CD1c-positive myeloid dendritic cell (primary cell): ENCODE results near the gene SYTL1.
A peak's percentile ranks its signal among the peaks of the same experiment; 100 is the strongest.

ENCODE experiments used
- DNase-seq: peaks from one replicate; pipeline ENCODE4 v3.0.0-alpha.2; 2016; ENCODE audit errors: extremely low spot score

SYTL1 gene

GRCh38 chr1:27318136-27318535 lies 23.7 kb upstream of the SYTL1 start:
- no peak for DNase-seq

GRCh38 chr1:27318596-27318995 lies 23.2 kb upstream of the SYTL1 start:
- DNase-seq: no peak

- DNase-seq: peak; percentile 99
Observed at GRCh38 chr1:27321813-27322568, 19.8 kb upstream of the SYTL1 start, which contains the start of gene TMEM222. TMEM222 (plus strand) TSS chr1:27322163; CDS start chr1:27322198, 35 bp downstream.

- DNase-seq: no peak
Observed at GRCh38 chr1:27322569-27323240, 19.1 kb upstream of the SYTL1 start.

- no peak for DNase-seq
Observed at GRCh38 chr1:27325286-27325685, 16.5 kb upstream of the SYTL1 start.

DNA sequence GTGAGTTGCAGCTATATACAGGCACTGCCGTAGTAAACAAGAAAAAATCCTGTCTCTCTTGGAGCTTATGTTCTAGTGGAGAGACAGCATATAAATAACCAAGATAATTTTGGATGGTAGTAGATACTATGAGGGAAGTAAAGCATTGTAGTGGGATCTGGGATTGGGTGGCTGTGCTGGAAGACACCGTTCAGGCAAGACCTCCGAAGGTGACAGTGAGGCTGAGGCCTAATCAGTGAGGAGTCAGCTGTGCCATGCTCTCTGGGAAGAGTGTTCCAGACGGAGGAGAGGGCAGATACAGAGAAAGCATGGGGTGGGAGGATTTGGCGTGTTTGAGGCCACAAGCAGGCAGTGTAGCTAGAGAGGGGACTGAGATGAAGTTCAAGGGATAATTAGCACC lies 13.9 kb upstream of the SYTL1 start:
- DNase-seq: no peak

GRCh38 chr1:27330786-27331185 lies 11.0 kb upstream of the SYTL1 start:
- no peak for DNase-seq

DNA sequence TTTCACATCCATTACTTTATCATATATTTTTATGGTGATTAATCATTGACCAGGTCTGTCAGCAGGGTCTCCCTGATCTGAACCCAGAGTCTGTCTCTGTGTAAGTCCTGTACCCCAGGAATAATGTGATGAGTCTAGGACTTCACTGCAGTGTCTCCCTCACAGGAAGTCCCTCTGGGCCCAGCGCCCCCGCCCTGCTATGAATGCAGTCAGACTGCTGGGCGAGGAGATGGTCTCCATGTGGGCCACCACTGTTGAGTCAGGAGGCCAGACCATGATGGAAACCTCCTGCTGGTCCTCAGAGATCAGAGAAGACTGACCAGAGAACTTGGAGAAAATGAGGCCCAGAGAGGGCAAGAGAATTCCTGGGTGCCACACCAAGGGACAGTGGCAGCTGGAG lies 10.4 kb upstream of the SYTL1 start:
- no peak for DNase-seq

- DNase-seq: no peak
Observed at GRCh38 chr1:27331922-27332321, 9.9 kb upstream of the SYTL1 start.

DNA sequence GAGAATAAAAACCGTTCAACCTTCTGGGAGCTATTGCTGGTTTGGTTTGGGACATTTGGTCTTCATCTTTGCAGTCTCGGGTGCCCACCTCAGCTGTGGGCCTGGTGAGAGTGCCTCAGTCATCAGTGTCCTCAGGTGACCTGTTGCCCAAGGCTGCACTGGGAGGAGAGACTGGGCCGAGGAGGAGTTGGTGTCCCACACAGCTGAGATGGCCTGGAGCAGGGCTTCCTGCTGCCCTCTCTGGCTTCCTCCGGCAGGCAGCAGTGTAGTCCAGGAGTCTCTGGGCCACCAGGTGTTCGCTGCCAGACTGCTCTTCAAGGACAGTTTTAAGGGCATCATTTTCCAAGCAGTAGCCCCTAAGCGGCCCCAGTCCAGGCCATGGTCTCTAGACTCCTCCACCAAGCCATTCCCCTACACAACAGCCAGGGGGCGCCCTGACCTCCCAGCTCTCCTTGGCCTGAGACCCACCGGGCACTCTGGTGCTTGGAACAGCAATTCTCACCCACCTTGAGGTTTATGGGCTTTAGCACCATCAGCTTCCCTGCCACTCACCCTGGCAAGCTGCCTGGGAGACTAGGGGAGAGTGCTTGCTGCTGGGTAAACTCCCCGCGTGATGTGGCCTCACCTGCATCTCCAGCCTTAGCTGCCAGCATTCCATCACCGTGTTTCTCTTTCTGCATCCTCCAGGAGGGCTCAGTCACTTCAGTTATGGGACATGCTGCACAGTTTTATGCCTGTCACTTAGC lies 9.1 kb upstream of the SYTL1 start:
- peak; percentile 56 for DNase-seq

DNA sequence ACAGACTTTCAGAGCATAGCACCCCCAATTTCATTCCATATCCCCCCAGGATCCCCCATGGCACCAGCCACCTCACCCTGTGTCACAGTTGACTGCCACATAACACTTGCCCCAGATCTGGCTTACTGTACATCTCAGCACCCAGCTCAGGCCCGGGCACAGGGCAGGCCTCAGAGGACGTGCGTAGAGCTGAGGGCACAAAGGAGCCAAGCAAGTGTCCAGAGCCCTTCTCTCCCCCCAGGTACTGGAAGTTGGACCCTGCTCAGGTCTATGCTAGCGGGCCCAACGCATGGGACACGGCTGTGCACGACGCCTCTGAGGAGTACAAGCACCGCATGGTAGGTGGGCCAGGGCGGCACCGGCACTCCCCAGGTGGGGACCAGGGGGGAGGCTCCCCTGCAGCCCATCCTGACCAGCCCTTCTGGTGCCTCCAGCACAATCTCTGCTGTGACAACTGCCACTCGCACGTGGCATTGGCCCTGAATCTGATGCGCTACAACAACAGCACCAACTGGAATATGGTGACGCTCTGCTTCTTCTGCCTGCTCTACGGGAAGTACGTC lies 8.0 kb upstream of the SYTL1 start:
- DNase-seq: no peak

GRCh38 chr1:27335506-27336422 lies 6.1 kb upstream of the SYTL1 start:
- no peak for DNase-seq

- no peak for DNase-seq
Observed at GRCh38 chr1:27336756-27337155, 5.1 kb upstream of the SYTL1 start.

- no peak for DNase-seq
Observed at GRCh38 chr1:27338751-27339150, 3.1 kb upstream of the SYTL1 start.

DNA sequence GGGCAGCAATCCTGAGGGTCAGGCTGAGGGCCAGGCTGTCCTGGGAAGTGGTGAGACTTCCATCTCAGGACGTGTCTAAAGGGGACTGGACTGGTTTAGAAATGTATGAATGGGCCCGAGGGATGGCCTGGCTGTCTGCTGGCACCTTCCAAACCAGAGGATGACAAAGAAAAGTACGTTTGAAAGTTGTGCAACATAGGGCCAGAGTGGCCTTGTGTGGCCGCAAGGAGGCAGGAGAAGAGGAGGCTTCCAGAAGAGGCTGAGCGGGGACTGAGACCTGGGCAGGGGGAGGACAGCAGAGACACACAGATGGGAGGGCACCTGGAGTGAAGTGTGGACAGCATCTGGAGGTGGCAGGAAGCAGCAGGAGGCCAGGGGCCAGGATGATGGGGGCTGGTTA lies 2.6 kb upstream of the SYTL1 start:
- DNase-seq: no peak

DNA sequence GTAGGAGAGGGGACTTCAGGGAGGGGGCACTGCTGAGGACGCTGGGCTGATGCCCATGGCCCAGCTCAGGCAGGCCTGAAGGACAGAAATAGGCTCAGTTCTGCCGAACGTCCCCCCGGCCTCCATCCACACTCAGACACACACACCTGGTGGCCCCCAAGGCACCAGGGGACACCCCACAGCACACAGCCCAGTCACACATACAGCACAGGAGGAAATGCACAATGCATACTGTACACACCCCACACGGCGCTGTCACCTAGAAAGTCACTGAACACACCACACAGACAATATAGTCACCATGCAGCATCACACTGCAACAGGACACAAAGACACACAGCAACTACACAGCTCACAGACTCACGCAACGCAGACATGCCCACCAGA lies 562 bp downstream of the SYTL1 start:
- peak; percentile 11 for DNase-seq

- peak; percentile 81 for DNase-seq
Observed at GRCh38 chr1:27342778-27343638, 1.2 kb downstream of the SYTL1 start.

DNA sequence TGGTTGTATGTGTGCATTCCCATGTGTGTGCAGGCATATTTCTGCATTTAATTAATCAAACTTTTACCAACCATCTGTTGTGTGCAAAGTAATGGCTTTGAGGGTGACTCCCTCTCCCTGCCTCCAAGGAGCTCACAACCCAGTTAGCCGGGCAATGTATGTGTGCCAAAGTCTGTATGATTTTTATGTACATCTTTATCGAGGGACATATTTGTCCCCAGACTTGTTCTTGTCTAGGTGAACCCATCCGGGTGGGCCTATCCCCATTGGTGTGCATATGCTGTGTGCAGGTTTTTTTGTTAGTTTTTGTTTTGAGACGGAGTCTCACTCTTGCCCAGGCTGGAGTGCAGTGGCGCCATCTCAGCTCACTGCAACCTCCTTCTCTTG lies 1.8 kb downstream of the SYTL1 start:
- DNase-seq: no peak

- no peak for DNase-seq
Observed at GRCh38 chr1:27345272-27345671, 3.5 kb downstream of the SYTL1 start.

- DNase-seq: no peak
Observed at GRCh38 chr1:27346357-27346756, 4.5 kb downstream of the SYTL1 start.
